ENCODE measurements around the gene DHRS4. TPM values are rescaled to one million over a fixed set of nuclear protein-coding genes. Genes with fewer than 3 reads are reported as not detected.

The DHRS4 gene
- total and polyA plus RNA-seq, 2 of the 13 experiments (the other 11 are each of a cell fraction or from before 2014, with no cell fraction given) = 23.9 to 45.1 TPM

DNA sequence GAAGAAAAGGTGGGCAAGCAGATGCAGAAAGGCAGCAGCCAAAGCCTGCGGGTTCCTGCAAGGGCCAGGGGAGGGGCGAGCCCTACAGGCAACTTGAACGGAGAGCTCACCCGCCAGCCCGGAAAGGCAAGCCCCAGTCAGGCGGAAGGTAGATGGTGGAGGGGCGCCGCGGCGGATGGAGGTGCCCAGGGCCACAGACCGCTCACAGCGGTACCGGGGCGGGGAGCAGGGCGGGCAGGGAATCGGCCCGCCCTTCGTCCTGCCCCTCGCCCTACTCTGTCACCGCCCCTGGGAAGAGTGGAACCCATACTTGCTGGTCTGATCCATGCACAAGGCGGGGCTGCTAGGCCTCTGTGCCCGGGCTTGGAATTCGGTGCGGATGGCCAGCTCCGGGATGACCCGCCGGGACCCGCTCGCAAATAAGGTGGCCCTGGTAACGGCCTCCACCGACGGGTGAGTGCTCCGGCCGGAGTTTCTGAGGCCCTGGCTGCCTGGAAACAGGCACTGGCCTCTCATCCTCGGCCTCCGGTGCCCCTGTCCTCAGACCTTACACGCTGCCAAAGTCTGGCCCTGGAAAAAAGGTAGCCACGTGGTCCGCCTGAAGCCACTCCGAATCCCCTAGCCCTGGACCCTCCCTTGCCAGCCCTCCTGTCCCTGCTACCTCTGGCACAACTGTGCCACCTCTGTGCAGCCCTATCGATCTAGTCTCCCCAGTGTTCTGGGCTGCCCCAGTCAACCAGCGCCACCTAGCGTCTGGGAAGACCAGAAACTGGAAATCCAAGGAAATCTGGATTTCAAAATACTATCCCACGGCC, at the start of gene DHRS4 (continued):
- TF ChIP-seq ATF4 (CRISPR knock-in tag; IDR thresholded peaks at IDR 0.05) = peak in 1 of 2 experiments; percentile 71; a peak in 2 of 4 replicates
- TF ChIP-seq ZSCAN25 (CRISPR knock-in tag; IDR thresholded peaks at IDR 0.05) = peak; percentile 87
- TF ChIP-seq TCF7 (IDR thresholded peaks at IDR 0.05; ENCODE audit: low read depth) = peak; percentile 17; the same call in 1 of the 2 replicates
- peak; percentile 50; the same call in 1 of the 2 replicates for TF ChIP-seq MAZ (IDR thresholded peaks at IDR 0.05; ENCODE audit: borderline replicate concordance, low read depth, low read length)
- peak; percentile 92 for TF ChIP-seq MAZ (CRISPR knock-in tag; IDR thresholded peaks at IDR 0.05; ENCODE audit: low read depth)
- TF ChIP-seq HDAC1 (CRISPR knock-in tag; IDR thresholded peaks at IDR 0.05) = peak; percentile 97
- TF ChIP-seq PAWR (CRISPR knock-in tag; IDR thresholded peaks at IDR 0.05; ENCODE audit: borderline replicate concordance) = peak; percentile 98
- peak; percentile 91 for TF ChIP-seq ZNF746 (CRISPR knock-in tag; IDR thresholded peaks at IDR 0.05)
- TF ChIP-seq, protein P1, sequence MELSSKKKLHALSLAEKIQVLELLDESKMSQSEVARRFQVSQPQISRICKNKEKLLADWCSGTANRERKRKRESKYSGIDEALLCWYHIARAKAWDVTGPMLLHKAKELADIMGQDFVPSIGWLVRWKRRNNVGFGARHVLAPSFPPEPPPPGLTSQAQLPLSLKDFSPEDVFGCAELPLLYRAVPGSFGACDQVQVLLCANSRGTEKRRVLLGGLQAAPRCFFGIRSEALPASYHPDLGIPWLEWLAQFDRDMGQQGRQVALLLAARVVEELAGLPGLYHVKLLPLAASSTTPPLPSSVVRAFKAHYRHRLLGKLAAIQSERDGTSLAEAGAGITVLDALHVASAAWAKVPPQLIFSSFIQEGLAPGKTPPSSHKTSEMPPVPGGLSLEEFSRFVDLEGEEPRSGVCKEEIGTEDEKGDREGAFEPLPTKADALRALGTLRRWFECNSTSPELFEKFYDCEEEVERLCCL (CRISPR knock-in tag; IDR thresholded peaks at IDR 0.05; ENCODE audit: borderline replicate concordance) = peak; percentile 97
- TF ChIP-seq SATB2 (CRISPR knock-in tag; IDR thresholded peaks at IDR 0.05) = peak; percentile 73; the same call in 1 of the 2 replicates
- peak; percentile 91; the same call in 1 of the 2 replicates for TF ChIP-seq ZNF564 (CRISPR knock-in tag; IDR thresholded peaks at IDR 0.05)
- TF ChIP-seq, protein P2, sequence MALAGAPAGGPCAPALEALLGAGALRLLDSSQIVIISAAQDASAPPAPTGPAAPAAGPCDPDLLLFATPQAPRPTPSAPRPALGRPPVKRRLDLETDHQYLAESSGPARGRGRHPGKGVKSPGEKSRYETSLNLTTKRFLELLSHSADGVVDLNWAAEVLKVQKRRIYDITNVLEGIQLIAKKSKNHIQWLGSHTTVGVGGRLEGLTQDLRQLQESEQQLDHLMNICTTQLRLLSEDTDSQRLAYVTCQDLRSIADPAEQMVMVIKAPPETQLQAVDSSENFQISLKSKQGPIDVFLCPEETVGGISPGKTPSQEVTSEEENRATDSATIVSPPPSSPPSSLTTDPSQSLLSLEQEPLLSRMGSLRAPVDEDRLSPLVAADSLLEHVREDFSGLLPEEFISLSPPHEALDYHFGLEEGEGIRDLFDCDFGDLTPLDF (CRISPR knock-in tag; IDR thresholded peaks at IDR 0.05) = peak; percentile 23; the same call in 1 of the 2 replicates
- peak; percentile 59 for TF ChIP-seq ELK4 (CRISPR knock-in tag; IDR thresholded peaks at IDR 0.05; ENCODE audit: borderline replicate concordance)
- TF ChIP-seq ZSCAN9 (CRISPR knock-in tag; IDR thresholded peaks at IDR 0.05; ENCODE audit: borderline replicate concordance) = peak; percentile 97
- peak; percentile 97 for TF ChIP-seq ETV6 (CRISPR knock-in tag; conservative IDR thresholded peaks at IDR 0.05)
- TF ChIP-seq RBM39 (IDR thresholded peaks at IDR 0.05; ENCODE audit: low read depth, low read length, poor library complexity, severe bottlenecking) = peak; percentile 94
- TF ChIP-seq ZNF768 (CRISPR knock-in tag; IDR thresholded peaks at IDR 0.05) = peak; percentile 86
- TF ChIP-seq, protein P3, sequence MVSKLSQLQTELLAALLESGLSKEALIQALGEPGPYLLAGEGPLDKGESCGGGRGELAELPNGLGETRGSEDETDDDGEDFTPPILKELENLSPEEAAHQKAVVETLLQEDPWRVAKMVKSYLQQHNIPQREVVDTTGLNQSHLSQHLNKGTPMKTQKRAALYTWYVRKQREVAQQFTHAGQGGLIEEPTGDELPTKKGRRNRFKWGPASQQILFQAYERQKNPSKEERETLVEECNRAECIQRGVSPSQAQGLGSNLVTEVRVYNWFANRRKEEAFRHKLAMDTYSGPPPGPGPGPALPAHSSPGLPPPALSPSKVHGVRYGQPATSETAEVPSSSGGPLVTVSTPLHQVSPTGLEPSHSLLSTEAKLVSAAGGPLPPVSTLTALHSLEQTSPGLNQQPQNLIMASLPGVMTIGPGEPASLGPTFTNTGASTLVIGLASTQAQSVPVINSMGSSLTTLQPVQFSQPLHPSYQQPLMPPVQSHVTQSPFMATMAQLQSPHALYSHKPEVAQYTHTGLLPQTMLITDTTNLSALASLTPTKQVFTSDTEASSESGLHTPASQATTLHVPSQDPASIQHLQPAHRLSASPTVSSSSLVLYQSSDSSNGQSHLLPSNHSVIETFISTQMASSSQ (IDR thresholded peaks at IDR 0.05; ENCODE audit: low read depth) = peak; percentile 58
- TF ChIP-seq, protein P3 (CRISPR knock-in tag; IDR thresholded peaks at IDR 0.05; ENCODE audit: borderline replicate concordance) = peak; percentile 80; the same call in 1 of the 2 replicates
- TF ChIP-seq THYN1 (CRISPR knock-in tag; IDR thresholded peaks at IDR 0.05; ENCODE audit: borderline replicate concordance, low read depth) = no peak
